PC-9 (cell line): Measurements from ENCODE around the gene MAS1.

ENCODE experiments used
- CTCF ChIP-seq: fragments of 200-600 bp; sonication (generic); conservative IDR thresholded peaks from 2 replicates; pipeline ENCODE4 v1.6.1; 2017; ENCODE audit warnings: mixed run types, antibody characterized with exemption, mild to moderate bottlenecking, moderate library complexity
- EZH2 ChIP-seq: fragments of 200-600 bp; sonication (generic); IDR thresholded peaks from 2 replicates; pipeline ENCODE4 v1.8.0; 2017; ENCODE audit warnings: antibody characterized with exemption, low read depth

GRCh38 chr6:159906400-159906799 is 15.6 kb downstream of the MAS1 start:
- TF ChIP-seq CTCF (no peak), EZH2 (no peak)
